ENCODE results near the gene APLN.

- no peak for TF ChIP-seq EZH2 (IDR thresholded peaks at IDR 0.05; ENCODE audit: insufficient read depth, poor library complexity, severe bottlenecking)
- TF ChIP-seq EZH2phosphoT487 (IDR thresholded peaks at IDR 0.05; ENCODE audit: insufficient read depth, low read depth): no peak
Observed at GRCh38 chrX:129631849-129632248, 22.9 kb downstream of the APLN start.

Data from GM23248 (cell line).